ENCODE data around the gene B3GLCT. TPM values are rescaled to one million over a fixed set of nuclear protein-coding genes. Genes with fewer than 3 reads are reported as not detected.

B3GLCT gene
- total RNA-seq, 1 donor from 2014 or later: 8.2 TPM

DNA sequence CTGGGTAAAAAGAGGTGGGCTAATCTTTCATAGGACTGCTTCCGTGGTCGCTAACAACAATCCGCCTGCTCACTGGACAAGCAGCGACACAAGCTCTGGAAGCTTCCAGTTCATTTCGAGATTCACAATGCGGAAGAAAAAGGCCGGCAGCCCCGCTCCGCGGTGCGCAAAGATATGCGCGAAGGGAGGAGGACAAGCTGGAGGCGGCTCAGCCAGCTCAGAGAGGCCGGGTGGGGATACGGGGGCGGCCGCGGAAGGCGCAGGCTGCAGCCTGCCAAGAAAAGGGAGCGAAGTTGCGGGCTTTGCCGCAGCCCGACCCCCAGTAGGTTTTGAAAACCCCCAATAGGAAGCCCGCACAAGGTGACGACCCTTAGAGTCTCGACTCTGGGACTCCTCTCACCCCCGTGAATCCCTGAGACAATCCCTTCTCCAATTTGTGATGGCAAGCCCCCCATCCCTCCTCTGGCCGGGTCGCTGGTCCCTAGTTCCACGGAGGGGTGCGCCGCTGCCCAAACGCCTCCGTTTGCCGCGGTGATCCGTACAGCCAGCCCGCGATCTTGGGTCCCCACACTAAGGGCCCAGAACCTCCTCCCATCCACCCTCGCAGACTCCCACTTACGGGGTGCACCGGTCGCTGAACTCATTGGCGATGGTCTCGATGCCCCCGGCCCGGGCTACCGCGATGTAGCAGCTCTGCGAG is 38.8 kb upstream of the B3GLCT start:
- Mint-ChIP-seq H3K27ac (ENCODE audit: unreplicated experiment) (peak overlapping the region; percentile 98), H3K4me3 (ENCODE audit: unreplicated experiment) (peak overlapping the region; percentile 93), H3K4me1 (ENCODE audit: unreplicated experiment) (peaks cover 34% of the 10 kb centered on the region), H3K36me3 (ENCODE audit: unreplicated experiment) (peaks cover 12% of the 10 kb centered on the region), H3K9me3 (ENCODE audit: unreplicated experiment) (no peaks in the 10 kb centered on the region), H3K27me3 (ENCODE audit: unreplicated experiment) (no peaks in the 10 kb centered on the region)
- DNase-seq (ENCODE audit: extremely low spot score, unreplicated experiment): peak; percentile 88
- TF ChIP-seq, protein P1, sequence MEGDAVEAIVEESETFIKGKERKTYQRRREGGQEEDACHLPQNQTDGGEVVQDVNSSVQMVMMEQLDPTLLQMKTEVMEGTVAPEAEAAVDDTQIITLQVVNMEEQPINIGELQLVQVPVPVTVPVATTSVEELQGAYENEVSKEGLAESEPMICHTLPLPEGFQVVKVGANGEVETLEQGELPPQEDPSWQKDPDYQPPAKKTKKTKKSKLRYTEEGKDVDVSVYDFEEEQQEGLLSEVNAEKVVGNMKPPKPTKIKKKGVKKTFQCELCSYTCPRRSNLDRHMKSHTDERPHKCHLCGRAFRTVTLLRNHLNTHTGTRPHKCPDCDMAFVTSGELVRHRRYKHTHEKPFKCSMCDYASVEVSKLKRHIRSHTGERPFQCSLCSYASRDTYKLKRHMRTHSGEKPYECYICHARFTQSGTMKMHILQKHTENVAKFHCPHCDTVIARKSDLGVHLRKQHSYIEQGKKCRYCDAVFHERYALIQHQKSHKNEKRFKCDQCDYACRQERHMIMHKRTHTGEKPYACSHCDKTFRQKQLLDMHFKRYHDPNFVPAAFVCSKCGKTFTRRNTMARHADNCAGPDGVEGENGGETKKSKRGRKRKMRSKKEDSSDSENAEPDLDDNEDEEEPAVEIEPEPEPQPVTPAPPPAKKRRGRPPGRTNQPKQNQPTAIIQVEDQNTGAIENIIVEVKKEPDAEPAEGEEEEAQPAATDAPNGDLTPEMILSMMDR (IDR thresholded peaks at IDR 0.05): no peak

DNA sequence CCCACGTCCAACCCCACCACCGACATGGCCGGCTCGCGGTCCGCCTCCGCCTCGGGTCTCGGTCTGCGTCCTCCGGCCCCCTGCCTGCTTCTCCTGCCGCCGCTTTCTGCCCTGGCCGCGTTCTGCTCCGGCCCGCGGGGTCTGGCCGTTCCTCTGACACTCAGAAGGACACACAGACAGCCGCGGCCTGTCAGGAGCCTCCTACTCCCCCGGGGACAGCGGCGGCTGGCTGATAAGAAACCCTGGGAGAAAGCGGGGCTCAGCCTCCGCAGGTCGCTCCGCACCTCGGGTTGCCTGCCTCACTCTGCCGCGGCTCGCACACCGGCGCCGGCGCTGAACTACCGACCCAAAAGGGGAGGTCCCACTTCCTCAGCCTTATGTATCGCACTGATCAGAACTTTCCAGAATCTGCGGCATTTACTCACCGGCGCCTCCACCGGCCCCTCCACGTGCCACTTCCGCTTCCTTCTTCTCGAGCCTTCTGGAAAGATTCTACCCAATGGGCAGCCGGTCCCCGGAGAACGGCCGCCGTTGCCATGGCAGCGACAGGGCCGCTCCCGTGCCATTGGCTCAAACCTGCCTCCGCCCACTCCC is 38.1 kb upstream of the B3GLCT start, which contains the start of gene HSPH1:
Gene HSPH1, minus strand, starts transcription at position 348 of the 594 bp plus-strand sequence. Its CDS starts 322 bp downstream, at position 26.
- Mint-ChIP-seq H3K27me3 (ENCODE audit: unreplicated experiment) (no peaks in the 10 kb centered on the region), H3K4me3 (ENCODE audit: unreplicated experiment) (peak within 1 kb of the TSS; percentile 93), H3K36me3 (ENCODE audit: unreplicated experiment) (peaks cover 12% of the 10 kb centered on the region), H3K9me3 (ENCODE audit: unreplicated experiment) (no peaks in the 10 kb centered on the region), H3K27ac (ENCODE audit: unreplicated experiment) (peak within 1 kb of the TSS; percentile 98), H3K4me1 (ENCODE audit: unreplicated experiment) (peaks cover 34% of the 10 kb centered on the region)
- peak; percentile 99 for DNase-seq (ENCODE audit: extremely low spot score, unreplicated experiment)
- TF ChIP-seq, protein P1 (IDR thresholded peaks at IDR 0.05): no peak

DNA sequence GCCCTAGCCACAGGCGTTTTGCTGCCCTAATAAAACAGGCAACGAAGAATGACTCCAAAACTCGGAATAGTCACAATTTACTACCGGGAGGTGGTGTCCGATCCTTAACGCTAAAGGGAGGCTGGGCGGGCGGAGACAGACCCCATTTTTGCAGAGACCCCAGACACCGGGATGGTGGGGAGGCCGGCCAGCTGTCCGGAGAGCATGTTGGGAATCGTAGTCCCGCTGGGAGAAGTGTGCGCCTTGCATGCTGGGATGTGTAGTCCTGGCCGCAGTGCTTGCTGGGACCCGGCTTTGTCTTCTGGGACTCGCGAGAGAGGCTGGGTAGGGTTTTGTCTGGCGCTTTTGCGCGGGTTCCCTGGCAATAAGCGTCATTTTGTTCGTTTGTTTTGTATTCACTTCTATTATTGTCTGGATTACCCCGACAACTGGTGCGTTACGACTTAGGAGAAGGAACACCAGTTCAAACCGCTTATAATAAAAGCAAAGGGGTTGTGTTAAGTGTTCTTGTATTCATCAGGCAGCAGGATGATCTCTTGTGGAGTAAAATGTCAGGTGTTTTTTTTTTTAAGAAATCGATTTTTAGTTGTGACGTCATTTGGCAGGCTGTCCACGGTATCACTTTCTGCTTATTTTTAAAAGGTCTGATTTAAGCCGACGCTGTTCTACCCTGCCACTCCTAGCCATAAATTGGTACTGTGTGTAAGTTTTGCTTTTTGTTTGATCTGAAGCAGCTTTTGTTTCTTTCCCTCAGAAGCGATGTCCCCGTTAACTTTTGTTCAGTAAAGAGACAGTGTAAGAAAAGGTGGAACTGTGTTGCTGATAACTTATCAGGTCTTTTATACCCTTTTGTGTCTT is 37.4 kb upstream of the B3GLCT start:
- no peaks in the 10 kb centered on the region for H3K27me3 Mint-ChIP-seq (ENCODE audit: unreplicated experiment)

DNA sequence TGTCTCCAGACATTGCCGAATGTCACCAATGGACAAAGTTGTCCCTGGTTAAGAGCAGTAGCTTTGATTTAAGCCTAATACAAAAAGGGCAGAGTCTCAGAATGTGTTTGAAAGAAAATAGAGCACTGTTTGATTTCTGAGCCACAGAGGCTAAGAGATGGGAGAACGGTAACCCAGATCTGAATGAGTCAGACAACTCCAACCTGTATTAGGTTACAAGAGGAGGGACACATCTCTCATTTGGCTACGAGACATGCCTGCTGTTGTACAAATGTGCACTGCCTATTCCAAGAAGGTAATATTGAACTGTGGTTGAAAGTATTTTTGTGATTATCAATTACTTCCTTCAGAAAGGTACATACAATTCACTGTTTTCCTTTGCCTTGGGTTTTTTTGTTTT is 33.2 kb upstream of the B3GLCT start:
- H3K9me3 Mint-ChIP-seq (ENCODE audit: unreplicated experiment): no peaks in the 10 kb centered on the region

More for the DNA sequence above, 37.4 kb upstream of the B3GLCT start:
- DNase-seq (ENCODE audit: extremely low spot score, unreplicated experiment): peak; percentile 99
- no peaks in the 10 kb centered on the region for H3K9me3 Mint-ChIP-seq (ENCODE audit: unreplicated experiment)
- peaks cover 34% of the 10 kb centered on the region for H3K4me1 Mint-ChIP-seq (ENCODE audit: unreplicated experiment)
- H3K4me3 Mint-ChIP-seq (ENCODE audit: unreplicated experiment): peak overlapping the region; percentile 93
- H3K27ac Mint-ChIP-seq (ENCODE audit: unreplicated experiment): peak overlapping the region; percentile 98
- H3K36me3 Mint-ChIP-seq (ENCODE audit: unreplicated experiment): peaks cover 10% of the 10 kb centered on the region
- TF ChIP-seq, protein P1 (IDR thresholded peaks at IDR 0.05): no peak

More for the DNA sequence above, 33.2 kb upstream of the B3GLCT start:
- H3K4me1 Mint-ChIP-seq (ENCODE audit: unreplicated experiment): peaks cover 14% of the 10 kb centered on the region
- H3K27me3 Mint-ChIP-seq (ENCODE audit: unreplicated experiment): no peaks in the 10 kb centered on the region
- TF ChIP-seq, protein P1 (IDR thresholded peaks at IDR 0.05): no peak
- no peak overlapping the region for H3K27ac Mint-ChIP-seq (ENCODE audit: unreplicated experiment)
- no peak for DNase-seq (ENCODE audit: extremely low spot score, unreplicated experiment)
- H3K4me3 Mint-ChIP-seq (ENCODE audit: unreplicated experiment): no peak overlapping the region
- no peaks in the 10 kb centered on the region for H3K36me3 Mint-ChIP-seq (ENCODE audit: unreplicated experiment)
